Vagina (tissue), 2 donors: Measurements from ENCODE around the gene ARHGEF4. TPM values are rescaled to one million over a fixed set of nuclear protein-coding genes. Genes with fewer than 3 reads are reported as not detected.

Experiments
- DNase-seq, 2 donors: peaks; one replicate each; pipeline ENCODE4 v3.0.0-alpha.2; 2017; ENCODE audit errors: extremely low spot score in 2 of 2
- H3K27ac ChIP-seq: fragments of 200-600 bp; sonication (generic); one replicate; pipeline ENCODE4 v1.5.1; 2019
- H3K27me3 ChIP-seq: fragments of 200-600 bp; sonication (generic); one replicate; pipeline ENCODE4 v1.5.1; 2019
- H3K36me3 ChIP-seq, 2 donors: fragments of 200-600 bp; sonication (generic); one replicate each; pipeline ENCODE4 v1.5.1; 2017 to 2019
- H3K4me1 ChIP-seq: fragments of 200-600 bp; sonication (generic); one replicate; pipeline ENCODE4 v1.5.1; 2019
- H3K4me3 ChIP-seq, 2 donors: fragments of 200-600 bp; sonication (generic); 1 replicate in 1 of 2; 2 replicates in 1 of 2; pipeline ENCODE4 v1.5.1; 2016 to 2019
- H3K9me3 ChIP-seq: fragments of 200-600 bp; sonication (generic); one replicate; pipeline ENCODE4 v1.5.1; 2019
- CTCF ChIP-seq, 3 experiments: fragments of 450-650 bp in 2 of 3; fragments of 200-600 bp in 1 of 3; sonication (generic) in 1 of 3; IDR thresholded peaks; one replicate each; pipeline ENCODE4 v1.5.1; 2017 to 2019; ENCODE audit warnings: antibody characterized with exemption in 3 of 3, mild to moderate bottlenecking in 2 of 3, moderate library complexity in 2 of 3
- POLR2A ChIP-seq, 2 donors: fragments of 450-650 bp; IDR thresholded peaks; one replicate each; pipeline ENCODE4 v1.6.1; 2017; ENCODE audit warnings: antibody characterized with exemption in 2 of 2, mild to moderate bottlenecking in 2 of 2, moderate library complexity in 2 of 2
- POLR2AphosphoS5 ChIP-seq, 2 donors: sonication (generic); formaldehyde crosslinking; IDR thresholded peaks; one replicate each; pipeline ENCODE4 v1.9.0; 2017; ENCODE audit warnings: antibody characterized with exemption in 2 of 2, mild to moderate bottlenecking in 2 of 2, low read depth in 1 of 2; ENCODE audit not compliant: insufficient read depth in 1 of 2
- intact Hi-C: fragments of 100-400 bp; cut with DNase I; formaldehyde crosslinking; loops from one replicate; pipeline ENCODE4 v1.15.1; 2023
- total RNA-seq: library from RNA; depleted of rRNA; stranded (reverse); fragments of >200 nt; gene quantifications from one replicate; pipeline ENCODE4 v1.2.3, GENCODE V29; 2016

The ARHGEF4 gene
- total RNA-seq, 1 donor from 2014 or later = 116 TPM

- intact Hi-C loops = no loop called here
- no peak overlapping the region for H3K27ac ChIP-seq
- no peak for DNase-seq
- H3K4me1 ChIP-seq = peaks cover 10% of the 10 kb centered on the region
- H3K9me3 ChIP-seq = no peaks in the 10 kb centered on the region
- TF ChIP-seq POLR2AphosphoS5 (IDR thresholded peaks at IDR 0.05; ENCODE audit: insufficient read depth in 1 of 2, low read depth in 1 of 2) (no peak), CTCF (IDR thresholded peaks at IDR 0.05) (no peak), POLR2A (IDR thresholded peaks at IDR 0.05) (no peak)
- no peak overlapping the region for H3K4me3 ChIP-seq
- no peaks in the 10 kb centered on the region for H3K36me3 ChIP-seq
- H3K27me3 ChIP-seq = no peaks in the 10 kb centered on the region
Observed at GRCh38 chr2:130963849-130964793, 127.4 kb downstream of the ARHGEF4 start.

GRCh38 chr2:130964931-130965330 lies 128.2 kb downstream of the ARHGEF4 start:
- intact Hi-C loops = no loop called here
- H3K27me3 ChIP-seq = no peaks in the 10 kb centered on the region
- DNase-seq = no peak
- TF ChIP-seq CTCF (IDR thresholded peaks at IDR 0.05) = no peak
- TF ChIP-seq POLR2A (IDR thresholded peaks at IDR 0.05) = no peak
- TF ChIP-seq POLR2AphosphoS5 (IDR thresholded peaks at IDR 0.05; ENCODE audit: insufficient read depth in 1 of 2, low read depth in 1 of 2) = no peak
- H3K4me1 ChIP-seq = peaks cover 10% of the 10 kb centered on the region
- no peak overlapping the region for H3K4me3 ChIP-seq
- no peak overlapping the region for H3K27ac ChIP-seq
- no peaks in the 10 kb centered on the region for H3K36me3 ChIP-seq
- no peaks in the 10 kb centered on the region for H3K9me3 ChIP-seq

GRCh38 chr2:130966149-130966774 lies 129.5 kb downstream of the ARHGEF4 start:
- Histone ChIP-seq H3K36me3 (no peaks in the 10 kb centered on the region), H3K27me3 (no peaks in the 10 kb centered on the region), H3K9me3 (no peaks in the 10 kb centered on the region), H3K4me1 (peaks cover 10% of the 10 kb centered on the region), H3K27ac (no peak overlapping the region), H3K4me3 (no peak overlapping the region)
- intact Hi-C loops = no loop called here
- TF ChIP-seq POLR2AphosphoS5 (IDR thresholded peaks at IDR 0.05; ENCODE audit: insufficient read depth in 1 of 2, low read depth in 1 of 2) = no peak
- TF ChIP-seq POLR2A (IDR thresholded peaks at IDR 0.05) = no peak
- no peak for TF ChIP-seq CTCF (IDR thresholded peaks at IDR 0.05)
- DNase-seq = no peak

GRCh38 chr2:130966775-130967490 lies 130.2 kb downstream of the ARHGEF4 start:
- Histone ChIP-seq H3K36me3 (no peaks in the 10 kb centered on the region), H3K27me3 (no peaks in the 10 kb centered on the region), H3K4me3 (no peak overlapping the region), H3K4me1 (peaks cover 10% of the 10 kb centered on the region), H3K27ac (no peak overlapping the region), H3K9me3 (no peaks in the 10 kb centered on the region)
- no peak for DNase-seq
- TF ChIP-seq POLR2A (IDR thresholded peaks at IDR 0.05) (no peak), CTCF (IDR thresholded peaks at IDR 0.05) (no peak), POLR2AphosphoS5 (IDR thresholded peaks at IDR 0.05; ENCODE audit: insufficient read depth in 1 of 2, low read depth in 1 of 2) (no peak)
- intact Hi-C loops = no loop called here
